Lung microvascular endothelial cell (primary cell): ENCODE measurements around the gene CD226. TPM values are rescaled to one million over a fixed set of nuclear protein-coding genes. Genes with fewer than 3 reads are reported as not detected.
"Not testable (repeated sequence)": the region's sequence is repeated elsewhere in the genome, so short reads cannot be mapped to it uniquely, and the experiment has no call there.

Source experiments
- DNase-seq, 2 donors: peaks; one replicate each; pipeline versions ENCODE4 v3.0.0 to v3.0.0-alpha.2; 2010; ENCODE audit warnings: low read depth in 2 of 2
- total RNA-seq: library from RNA; depleted of rRNA; stranded (reverse); fragments of >200 nt; gene quantifications from 2 replicates; pipeline ENCODE4 v1.2.1, GENCODE V29; 2014

Gene CD226
- total RNA-seq, 1 donor from 2014 or later, result 0.40 TPM

DNA sequence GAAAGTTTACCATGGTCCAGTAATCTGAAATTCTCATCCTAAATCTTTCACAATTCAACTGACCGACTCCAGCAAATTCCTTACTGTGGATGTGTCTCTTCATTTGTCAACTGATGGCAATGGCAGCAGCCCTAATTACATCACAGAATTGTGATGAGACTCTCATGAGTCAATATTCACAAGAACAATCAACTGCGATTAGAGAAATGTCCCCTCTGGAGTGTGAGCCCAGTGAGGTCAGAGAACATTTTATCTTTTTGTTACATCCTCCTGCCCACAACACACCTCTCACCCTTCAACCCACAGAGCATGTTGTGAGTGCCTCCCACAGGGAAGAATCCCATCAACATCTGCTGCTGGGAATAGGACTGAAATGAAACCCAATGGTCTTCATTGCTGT lies 73.6 kb downstream of the CD226 start:
- DNase-seq, result no peak

DNA sequence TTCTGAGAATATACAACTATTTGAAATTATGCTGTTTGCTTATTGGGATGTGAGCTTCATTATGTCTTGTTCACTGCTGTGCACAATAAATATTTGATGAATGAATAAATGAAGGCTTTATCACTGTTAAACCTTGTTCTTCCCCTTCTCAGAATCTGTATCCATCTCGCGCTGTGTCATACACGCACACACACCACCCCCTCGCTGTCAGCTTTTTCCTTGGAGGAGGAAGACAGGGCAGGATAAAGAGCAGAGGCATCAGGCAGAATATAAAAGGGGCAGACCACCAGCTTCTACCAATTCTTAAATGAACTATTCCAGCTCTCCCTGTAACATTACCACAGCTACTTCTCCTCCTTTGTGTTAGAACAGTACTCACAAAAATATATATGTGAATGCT lies 75.0 kb downstream of the CD226 start:
- no peak for DNase-seq

DNA sequence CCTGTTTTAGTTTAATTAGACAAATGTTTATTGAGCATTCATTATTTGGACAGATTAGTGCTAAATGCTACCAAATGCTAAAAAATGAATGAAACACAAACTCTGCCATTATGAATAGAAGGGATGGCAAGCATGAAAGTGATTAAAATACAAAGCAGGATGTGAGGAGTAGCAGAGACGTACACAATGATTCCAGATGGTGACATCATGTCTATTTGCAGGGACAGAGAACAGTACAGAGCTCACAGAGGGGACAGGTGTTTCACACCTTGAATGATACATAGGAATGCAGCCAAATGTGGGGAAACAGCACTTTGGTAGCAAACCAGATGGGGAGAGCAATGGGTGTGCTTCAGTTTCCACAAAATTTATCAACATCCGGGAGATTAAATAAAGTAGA lies 76.3 kb downstream of the CD226 start:
- DNase-seq, result no peak

DNA sequence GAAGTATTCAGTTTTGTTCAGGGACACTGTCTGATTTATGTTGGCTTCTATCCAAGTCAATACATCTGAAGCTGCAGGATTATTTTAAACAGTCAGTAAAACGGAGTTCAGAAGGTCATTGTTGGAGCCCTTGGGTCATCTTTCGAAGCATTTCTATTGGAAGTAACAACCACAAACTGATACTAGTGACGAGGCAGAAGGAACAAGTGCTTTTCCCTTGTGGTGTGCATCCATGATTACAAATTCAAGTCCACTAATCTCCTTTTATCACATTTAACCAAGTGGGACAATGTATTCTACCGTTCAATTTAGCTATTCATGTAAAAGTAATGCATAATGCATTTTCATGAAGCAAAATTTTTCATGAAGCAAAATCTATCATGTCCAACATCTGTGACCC lies 76.9 kb downstream of the CD226 start:
- DNase-seq, result no peak

DNA sequence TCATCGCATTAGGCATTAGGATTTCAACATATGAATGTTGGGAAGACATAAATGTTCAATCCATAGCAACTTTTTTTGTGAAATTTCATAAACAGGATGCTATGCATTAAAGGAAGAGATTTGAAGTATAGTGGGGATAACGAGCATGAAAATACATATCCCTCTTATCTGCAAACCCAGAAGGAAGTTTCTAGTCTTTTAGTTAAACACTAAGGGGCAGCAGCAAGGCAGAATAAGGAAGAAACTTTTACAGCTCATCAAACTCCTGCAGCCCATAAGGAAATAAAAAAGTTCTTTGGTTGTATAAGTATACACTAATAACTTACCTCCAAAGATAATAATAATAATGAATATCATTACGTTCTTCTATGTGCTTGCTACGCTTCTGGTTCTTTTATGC lies 81.5 kb downstream of the CD226 start:
- DNase-seq, result no peak

DNA sequence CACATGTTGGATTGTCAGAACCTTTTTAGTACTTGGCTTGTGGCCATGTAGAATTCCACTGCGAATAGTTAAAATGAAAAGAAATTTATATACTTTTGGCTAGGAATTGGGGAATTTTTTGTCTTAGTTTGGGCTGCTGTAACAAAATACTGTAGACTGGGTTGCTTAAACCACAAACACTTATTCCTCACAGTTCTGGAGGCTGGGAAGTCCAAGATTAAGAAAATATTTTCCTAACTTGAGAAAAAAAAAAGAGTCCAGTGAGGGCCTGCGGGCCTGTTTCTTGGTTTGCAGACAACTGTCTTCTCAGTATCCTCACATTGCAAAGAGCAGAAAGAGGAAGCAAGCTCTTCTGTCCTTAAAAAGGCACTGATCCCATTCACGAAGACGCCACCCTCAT lies 81.9 kb downstream of the CD226 start:
- DNase-seq, result no peak

DNA sequence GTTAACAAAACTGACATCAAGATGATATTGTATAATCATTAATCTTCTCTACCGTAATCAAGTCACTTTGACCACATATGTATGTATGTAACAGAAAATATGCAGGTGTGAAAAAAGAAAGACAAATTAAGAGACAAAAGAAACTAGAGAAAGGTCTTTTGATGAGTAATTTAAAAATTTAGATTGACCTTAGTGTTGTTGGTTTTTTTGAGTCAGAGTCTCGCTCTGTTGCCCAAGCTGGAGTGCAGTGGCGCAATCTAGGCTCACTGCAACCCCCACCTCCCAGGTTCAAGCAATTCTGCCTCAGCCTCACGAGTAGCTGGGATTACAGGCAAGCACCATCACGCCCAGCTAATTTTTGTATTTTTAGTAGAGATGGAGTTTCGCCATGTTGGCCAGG lies 82.9 kb downstream of the CD226 start:
- not testable (repeated sequence) for DNase-seq

DNA sequence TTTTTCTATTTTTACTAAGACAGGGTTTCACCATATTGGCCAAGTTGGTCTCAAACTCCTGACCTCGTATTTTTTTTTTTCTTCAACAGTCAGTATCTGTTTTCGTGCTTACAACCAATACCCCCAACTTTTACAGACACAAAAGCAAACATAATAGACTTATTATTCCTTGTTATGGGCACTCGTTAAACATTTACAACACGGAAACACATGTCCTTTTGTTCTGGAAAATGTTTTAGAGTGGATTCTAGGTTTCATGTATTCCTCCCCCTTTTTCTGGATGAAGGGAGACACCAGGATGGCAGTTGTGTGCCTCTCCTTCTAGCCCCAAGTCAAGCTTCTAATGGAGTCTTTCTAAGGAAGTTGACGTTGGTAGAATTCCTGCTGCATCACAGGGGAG lies 88.8 kb downstream of the CD226 start:
- no peak for DNase-seq

DNA sequence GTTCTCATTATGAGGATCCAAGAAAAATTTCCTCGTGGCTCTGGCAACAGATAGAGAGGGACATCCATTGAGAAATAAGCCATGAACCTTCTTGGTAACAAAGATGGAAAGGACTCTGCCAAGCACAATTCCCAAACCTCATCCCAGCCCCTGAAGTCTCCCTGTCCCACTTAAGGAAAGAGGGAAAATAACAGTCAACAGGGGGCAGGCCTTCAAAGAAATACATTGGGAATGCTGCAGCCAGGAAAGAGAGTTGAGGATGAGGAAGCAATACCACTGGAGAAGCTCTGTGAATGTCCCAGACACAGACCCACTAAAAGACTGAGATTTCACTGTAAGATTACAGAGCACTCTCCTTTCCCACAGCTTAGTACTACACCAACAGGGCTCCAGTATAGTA lies 93.2 kb downstream of the CD226 start:
- no peak for DNase-seq

DNA sequence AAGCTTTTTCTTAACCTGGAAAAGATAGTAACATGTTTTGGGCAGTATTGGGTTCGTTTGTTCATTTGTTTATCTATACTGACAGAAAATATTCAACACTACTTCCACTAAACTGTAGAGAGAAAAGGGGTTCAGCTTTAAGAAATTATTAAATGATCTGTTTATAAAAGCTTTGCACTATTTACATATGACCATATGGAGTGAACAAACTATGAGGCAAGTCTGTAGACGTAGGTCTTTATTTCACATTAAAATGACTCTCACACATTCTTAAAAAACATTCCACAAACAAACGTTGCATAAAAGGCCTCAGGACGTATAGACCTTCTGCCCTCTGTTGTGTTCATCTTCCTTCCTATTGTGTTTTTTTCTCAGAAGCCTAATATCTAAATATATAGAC lies 94.6 kb downstream of the CD226 start:
- DNase-seq, result no peak

DNA sequence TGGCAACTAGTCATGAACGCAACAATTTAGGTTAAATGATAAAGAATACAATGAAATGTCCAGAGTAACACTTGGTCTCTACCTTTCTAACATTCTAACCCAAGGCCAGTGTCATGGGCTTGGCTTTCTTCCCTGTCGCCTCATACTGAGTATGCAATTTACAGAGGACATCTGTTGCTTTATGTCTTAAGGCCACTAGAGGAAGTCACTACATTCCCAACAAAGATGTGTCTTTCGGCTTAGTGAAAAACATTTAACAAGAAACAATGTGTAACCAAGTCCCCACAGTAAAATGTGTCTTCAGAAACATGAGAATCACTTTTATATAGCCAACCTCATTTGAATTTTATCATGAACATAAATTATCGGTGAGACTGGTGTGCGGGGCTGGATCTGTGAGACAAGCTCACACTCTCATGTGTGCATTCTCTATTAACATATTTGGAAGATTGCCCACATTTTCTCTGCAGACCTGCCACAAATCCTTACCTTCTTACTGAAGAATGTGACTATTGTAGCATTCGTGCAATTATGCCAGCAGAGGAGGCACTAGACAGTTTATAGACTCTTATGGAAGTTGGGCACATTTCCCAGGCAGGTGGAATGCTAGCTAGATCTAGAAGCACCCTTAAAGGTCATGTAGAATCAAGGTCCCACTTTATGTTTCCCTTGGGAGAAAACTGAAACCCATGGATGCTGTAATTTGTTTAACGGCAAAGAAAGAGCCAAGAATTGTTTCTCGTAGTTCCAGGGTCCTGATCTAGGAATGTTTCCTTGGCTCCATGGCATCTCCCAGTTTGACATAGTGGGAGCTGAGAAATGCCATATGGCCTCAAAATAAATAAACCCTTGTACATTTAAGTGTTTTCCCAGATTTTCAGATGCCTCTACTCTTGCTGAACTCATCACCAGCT lies 101.8 kb downstream of the CD226 start:
- DNase-seq, result no peak

DNA sequence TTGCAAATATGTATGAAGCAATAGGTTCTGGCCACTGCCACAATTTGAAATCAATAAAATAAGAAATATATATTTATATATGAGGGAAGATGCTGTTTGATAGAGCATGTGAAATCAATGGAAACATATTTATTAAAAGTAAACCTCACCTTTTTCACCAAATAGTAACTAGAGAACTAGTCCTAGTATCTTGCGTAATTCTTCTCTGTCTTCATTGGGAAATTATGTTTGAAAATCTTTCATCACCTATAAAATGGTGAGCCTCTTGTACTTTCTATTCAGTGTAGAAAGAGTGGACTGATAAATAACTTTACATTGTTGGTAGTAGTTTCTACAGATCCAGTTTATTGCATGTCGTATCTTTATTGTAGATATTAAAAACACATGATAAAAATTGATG lies 103.0 kb downstream of the CD226 start:
- DNase-seq, result no peak

DNA sequence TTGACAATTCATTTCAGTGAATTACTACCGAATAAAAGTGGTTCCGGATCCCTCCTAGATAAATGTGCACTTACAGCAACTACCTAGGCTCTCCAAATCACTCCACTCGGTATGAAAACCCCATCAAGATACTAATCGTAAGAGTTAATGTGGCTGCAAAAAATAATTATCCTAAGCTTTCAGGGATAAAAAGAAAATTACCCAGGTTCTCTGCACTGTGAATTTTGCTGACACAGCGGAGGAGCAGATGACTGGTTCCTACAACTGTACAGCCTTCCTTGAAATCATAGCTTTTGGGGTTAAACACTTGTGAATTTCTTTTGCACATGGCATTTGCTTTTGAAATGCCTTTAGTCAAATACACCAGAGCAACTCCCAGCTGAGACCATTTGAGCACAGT lies 104.7 kb downstream of the CD226 start:
- no peak for DNase-seq

DNA sequence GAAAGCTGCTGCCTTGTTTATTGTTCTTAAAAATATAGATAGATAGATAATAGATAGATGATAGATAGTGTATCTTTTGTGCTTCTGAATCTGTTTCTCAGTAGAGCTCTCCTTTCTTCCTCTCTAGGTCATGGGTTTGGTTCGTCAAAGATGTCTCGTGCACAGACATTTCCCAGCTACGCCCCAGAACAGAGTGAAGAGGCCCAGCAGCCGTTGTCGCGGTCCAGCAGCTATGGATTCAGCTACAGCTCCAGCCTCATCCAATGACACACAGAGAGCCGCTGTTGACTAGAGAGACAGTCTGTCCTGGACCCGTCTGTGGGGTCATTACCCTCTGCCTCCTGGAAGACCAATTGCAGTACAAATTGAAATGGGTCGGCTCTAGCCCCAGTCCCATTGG lies 106.6 kb downstream of the CD226 start:
- DNase-seq, result no peak

DNA sequence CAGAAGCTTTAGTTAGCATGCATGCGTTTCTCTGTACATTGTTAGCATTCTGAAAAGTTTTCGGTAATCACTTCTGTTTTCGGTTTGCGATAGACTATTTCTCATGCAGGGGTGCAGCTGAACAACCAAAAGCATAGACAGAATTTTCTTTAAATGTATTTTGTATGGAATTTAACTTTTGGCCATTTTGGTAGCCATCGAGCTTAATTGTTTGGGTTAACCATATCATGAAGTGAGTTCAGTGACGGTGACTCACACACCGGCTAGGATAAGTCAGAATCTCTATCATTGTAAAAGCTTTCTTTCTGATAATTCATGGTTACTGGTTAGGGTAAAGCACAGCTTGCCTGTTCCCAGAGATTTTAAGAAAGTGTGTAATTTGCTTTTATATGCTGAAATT lies 107.2 kb downstream of the CD226 start:
- DNase-seq, result no peak

DNA sequence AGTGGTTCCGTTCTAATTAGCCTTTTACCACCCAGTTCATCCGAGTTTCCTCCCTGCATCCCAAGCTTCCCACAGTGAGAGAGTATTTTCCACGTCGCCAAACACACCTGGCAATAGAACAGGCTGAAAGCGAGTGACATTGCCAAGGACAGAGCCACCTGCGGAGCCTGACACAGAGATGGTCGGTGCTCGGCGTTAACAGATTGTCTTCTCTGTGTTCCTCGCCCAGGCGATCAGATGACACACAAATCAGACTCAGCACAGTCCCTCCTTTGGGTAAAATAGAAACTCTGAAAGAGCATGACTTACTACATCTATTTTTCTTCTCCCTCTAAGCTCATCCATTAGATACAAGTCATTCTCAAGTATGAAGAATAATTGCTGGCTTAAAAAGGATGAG lies 107.7 kb downstream of the CD226 start:
- no peak for DNase-seq

DNA sequence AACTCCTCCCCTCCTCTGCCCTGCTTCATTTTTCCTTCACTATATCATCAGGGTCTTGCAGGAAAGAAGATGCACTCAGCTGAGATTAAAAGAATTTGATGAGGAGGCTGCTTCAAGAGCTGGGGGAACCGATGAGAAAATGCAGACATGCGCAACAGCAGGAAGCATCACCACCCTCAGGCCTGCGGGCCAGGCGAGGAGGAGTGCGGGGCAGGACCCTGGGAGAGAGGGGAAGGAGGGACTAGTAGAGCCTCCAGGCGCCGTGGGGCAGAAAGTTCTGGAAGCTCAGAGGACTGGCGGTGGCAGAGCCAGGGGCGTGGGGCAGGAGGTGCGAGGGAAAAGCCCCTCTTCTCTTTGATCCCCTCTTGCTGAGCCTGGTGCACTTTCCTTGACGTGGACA lies 108.2 kb downstream of the CD226 start:
- no peak for DNase-seq

DNA sequence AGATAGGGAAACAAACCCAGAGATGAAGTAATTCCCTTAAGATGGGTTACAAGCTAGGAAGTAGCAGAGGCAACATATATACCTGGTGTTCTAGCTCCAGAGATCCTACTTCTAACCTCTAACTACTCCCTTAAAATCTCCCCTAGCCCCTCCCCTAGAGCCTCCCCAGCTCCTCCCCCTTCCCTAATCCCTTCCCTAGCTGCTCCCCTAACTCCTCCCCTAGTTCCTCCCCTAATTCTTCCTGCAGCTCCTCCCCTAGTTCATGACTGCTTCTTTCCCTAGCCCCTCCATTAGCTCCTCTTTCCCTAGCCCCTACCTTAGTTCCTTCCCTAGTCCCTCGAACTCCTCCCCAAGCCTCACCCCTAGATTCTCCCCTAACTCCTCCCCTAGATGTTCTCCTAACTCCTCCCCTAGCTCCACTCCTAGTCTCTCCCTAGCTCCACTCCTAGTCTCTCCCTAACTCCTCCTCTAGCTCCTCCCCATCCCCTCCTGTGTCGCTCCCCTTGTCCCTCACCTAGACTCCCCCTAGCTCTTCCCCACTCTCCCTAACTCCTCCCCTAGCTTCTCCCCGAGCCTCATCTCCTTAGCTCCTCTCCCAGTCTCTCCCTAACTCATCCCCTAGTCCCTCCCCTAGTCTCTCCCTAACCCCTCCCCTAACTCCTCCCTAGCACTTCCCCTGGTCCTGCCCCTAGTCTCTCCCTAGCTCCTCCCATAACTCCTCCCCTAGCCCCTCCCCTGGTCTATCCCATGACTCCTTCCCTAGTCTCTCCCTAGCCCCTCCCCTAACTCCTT lies 108.9 kb downstream of the CD226 start:
- DNase-seq, result no peak

DNA sequence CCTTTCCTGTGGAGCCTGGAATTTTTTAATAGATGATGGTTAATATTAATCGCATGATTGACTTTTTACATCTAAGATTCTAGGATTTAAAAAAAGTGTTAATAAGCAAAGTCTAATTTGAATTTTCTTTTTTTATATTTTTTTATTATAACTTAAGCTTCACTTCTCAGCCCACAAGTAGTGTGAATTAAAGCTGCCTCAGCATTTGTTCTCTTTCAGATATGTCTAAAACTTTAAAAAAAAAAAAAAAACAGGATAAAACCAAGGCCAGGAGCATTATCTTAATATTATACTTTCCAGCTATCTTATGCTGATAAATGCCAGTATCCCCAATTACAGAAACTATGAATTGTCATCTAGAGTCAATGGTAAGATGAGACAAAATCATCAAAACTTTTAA lies 109.7 kb downstream of the CD226 start:
- DNase-seq, result no peak

DNA sequence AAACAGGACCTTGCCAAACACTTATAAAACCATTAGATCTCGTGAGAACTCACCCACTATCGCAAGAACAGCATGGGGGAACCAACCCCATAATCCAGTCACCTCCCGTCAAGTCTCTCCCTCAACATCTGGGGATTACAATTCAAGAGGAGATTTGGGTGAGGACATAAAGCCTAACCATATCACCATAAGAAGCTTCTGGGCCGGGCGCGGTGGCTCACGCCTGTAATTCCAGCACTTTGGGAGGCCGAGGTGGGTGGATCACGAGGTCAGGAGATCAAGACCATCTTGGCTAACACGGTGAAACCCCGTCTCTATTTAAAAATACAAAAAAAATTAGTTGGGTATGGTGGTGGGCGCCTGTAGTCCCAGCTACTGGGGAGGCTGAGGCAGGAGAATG lies 112.7 kb downstream of the CD226 start:
- DNase-seq, result not testable (repeated sequence)

DNA sequence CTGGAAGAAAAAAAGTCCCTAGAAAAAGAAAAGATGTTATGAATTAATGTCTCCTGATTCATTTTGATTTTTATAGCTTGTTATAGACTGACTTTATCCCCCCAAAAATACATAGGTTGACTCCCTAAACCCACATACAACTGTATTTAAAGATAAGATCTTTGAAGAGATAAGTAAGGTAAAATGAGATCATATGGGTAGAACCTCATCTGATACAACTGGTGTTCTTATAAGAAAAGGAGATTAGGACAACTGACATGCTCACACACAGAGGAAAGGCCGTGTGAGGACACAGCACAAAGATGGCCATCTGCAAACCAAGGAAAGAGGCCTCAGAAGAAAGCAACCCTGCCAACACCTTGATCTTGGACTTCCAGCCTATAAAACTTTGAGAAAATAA lies 117.5 kb downstream of the CD226 start:
- no peak for DNase-seq

DNA sequence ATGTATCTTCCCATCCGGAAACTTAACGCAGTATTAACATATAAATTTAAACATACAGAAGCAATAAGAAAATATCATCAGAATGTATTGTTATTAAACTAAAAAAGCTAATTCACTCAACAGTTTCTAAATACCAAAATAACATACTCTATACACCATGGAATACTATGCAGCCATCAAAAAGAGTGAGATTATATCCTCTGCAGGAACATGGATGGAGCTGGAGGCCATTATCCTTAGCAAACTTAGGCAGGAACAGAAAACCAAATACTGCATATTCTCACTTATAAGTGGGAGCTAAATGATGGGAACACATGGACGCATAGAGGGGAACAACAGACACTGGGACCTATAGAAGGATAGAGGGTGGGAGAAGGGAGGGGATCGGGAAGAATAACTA lies 127.1 kb downstream of the CD226 start:
- no peak for DNase-seq

DNA sequence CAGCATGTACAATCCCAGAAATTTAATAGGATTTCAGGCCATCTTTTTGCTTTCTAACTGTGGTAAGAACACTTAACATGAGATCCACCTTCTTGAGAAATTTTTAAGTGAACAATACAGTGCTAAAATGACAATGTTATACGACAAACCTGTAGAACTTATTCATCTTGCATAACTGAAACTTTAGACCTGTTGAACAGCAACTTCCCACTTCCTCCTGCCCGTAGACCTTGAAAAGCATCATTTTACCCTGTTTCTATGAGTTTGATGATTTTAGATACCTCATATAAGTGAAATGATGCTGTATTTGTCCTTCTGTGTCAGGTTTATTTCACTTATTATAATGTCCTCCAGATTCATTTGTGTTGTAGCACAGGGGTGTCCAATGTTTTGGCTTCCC lies 128.2 kb downstream of the CD226 start:
- no peak for DNase-seq
